Endothelial cell of umbilical vein (primary cell): Measurements from ENCODE around the gene ZNF284.

Experiments used
- CTCF ChIP-seq, 2 donors: IDR thresholded peaks; 1 replicate in 1 of 2; 2 replicates in 1 of 2; pipeline ENCODE4 v1.5.1; 2011; ENCODE audit warnings: low read length in 2 of 2, mild to moderate bottlenecking in 2 of 2, moderate library complexity in 2 of 2, control low read depth in 1 of 2, inconsistent platforms in 1 of 2, low read depth in 1 of 2; ENCODE audit not compliant: insufficient read depth in 1 of 2; ENCODE audit errors: extremely low read depth in 1 of 2
- EZH2 ChIP-seq: IDR thresholded peaks from 2 replicates; pipeline ENCODE4 v1.6.1; 2012; ENCODE audit warnings: borderline replicate concordance, low read depth, mild to moderate bottlenecking, moderate library complexity, low read length, inconsistent platforms; ENCODE audit not compliant: severe bottlenecking
- GATA2 ChIP-seq: IDR thresholded peaks from 2 replicates; pipeline ENCODE4 v1.7.0; 2011; ENCODE audit warnings: low read depth, mild to moderate bottlenecking, moderate library complexity, mixed read lengths, low read length; ENCODE audit not compliant: insufficient read length, insufficient read depth
- JUN ChIP-seq: IDR thresholded peaks from 2 replicates; pipeline ENCODE4 v1.6.1; 2011; ENCODE audit warnings: borderline replicate concordance, low read depth; ENCODE audit not compliant: insufficient read length, insufficient read depth
- POLR2A ChIP-seq: IDR thresholded peaks from 2 replicates; pipeline ENCODE4 v1.6.1; 2012; ENCODE audit warnings: low read depth, mild to moderate bottlenecking, control low read depth, low read length

GRCh38 chr19:44024900-44025216 is 47.1 kb upstream of the ZNF284 start:
- TF ChIP-seq POLR2A (no peak), CTCF (IDR thresholded peaks at IDR 0.05; ENCODE audit: extremely low read depth in 1 of 2, insufficient read depth in 1 of 2, low read depth in 1 of 2, low read length in 2 of 2) (no peak), EZH2 (no peak), GATA2 (no peak), JUN (no peak)
